HG03442 (cell line): ENCODE measurements around the gene MYT1.

Experiments used
- ATAC-seq: cut with Tn5 transposase; IDR thresholded peaks from one replicate; pipeline ENCODE4 v1.9.1; 2021; ENCODE audit warnings: mild to moderate bottlenecking, moderate library complexity; ENCODE audit not compliant: unreplicated experiment

Gene MYT1

DNA sequence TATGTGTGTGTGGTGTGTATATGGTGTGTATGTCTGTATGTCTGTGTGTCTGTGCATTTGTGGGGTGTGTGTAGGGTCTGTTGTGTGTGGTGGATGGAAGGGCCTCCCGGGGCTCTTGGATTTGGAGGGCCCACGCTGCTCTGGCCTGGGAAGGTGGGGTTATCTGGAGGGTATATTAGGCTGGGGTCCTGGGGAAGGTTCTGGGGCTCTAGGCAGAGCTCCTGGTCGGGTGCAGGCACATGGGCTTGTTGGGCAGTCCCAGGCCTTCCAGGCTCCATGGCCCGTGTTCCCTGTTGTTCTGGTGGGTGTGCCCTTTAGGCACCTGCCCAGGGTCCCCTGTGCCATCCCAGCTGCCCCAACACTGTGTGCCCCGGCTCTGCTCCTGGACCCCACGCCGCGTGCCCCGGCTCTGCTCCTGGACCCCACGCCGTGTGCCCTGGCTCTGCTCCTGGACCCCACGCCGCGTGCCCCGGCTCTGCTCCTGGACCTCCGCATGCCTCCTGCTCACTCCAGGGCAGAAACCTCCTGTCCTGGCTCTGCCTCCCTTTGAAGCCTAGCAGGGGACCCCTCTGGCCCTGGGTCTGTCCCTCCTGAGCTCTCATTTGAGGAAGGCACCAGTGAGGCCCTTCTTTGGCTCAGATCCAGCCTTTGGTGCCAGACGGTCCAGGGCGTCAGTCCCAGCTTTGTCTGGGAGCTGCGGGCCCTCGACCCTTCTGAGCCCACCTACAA, 10.2 kb upstream of the MYT1 start:
- ATAC-seq: no peak

- no peak for ATAC-seq
Measured at GRCh38 chr20:64154590-64155257, 9.5 kb upstream of the MYT1 start.

- ATAC-seq: no peak
Measured at GRCh38 chr20:64155258-64156135, 8.8 kb upstream of the MYT1 start.

GRCh38 chr20:64156136-64156885, 7.9 kb upstream of the MYT1 start:
- ATAC-seq: no peak

GRCh38 chr20:64156886-64157875, 7.1 kb upstream of the MYT1 start:
- ATAC-seq: no peak

GRCh38 chr20:64157878-64158277, 6.4 kb upstream of the MYT1 start:
- no peak for ATAC-seq

GRCh38 chr20:64158346-64159285, 5.6 kb upstream of the MYT1 start:
- no peak for ATAC-seq

- no peak for ATAC-seq
Measured at GRCh38 chr20:64159286-64159680, 5.0 kb upstream of the MYT1 start.

DNA sequence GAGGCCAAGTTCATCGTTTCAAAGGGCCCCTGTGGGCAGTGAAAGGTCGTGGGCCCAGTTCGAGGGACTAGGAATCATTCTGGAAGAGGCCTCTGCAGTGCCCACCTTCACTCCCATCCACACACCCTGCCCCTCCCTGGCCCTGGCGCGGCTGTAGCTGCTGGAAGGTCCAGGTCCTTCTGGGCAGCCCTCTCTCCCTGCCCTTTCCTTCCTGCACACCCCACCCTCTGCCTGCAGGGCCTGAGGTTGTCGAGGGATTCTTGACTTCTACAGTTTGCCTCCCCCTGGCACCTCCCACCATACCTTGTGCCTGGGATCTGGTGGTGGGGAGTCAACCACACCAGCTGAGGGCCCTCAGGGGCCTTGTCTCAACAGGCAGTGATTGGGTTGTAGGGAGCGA, 4.5 kb upstream of the MYT1 start:
- ATAC-seq: no peak

GRCh38 chr20:64160118-64160517, 4.1 kb upstream of the MYT1 start:
- no peak for ATAC-seq

DNA sequence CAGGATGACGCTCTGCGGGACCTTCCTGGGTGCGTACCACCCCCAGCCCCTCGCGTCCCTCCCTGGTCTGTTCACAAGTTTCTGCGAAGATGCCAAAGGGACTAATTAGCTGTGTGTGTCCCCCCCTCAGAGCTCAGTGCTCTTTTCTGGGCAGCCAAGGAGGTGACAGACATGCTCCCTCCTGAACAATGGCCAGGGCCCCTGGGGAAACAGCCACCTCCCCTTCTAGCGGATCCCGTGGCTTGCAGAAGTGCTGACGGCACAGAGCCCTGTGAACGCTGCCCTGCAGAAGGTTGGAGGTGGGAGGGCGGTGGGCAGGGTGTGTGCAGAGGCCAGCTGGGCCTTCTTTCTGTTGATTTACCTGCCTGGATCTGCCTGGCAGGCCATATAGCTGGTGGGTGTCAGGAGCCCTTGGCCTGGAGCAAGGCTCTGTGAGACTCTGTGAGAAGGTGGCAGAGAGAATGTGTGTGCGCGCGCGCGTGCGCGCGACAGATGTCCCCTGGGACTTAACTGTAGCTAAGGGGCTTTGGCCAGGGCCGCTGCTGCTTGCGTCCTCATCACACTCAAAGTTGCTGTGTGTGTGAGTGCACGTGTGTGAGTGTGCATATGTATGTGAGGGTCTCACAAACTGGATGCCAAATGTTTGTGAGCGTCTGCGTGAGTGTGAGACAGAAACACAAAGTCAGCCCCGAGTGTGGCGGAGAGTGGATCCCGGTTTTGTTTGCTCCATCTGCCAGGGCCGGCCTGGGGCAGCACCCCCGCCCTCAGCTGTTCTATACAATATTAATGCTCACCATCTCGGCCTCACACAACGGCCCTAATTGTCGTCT, 3.5 kb upstream of the MYT1 start:
- no peak for ATAC-seq

GRCh38 chr20:64161356-64162238, 2.7 kb upstream of the MYT1 start:
- no peak for ATAC-seq

- ATAC-seq: no peak
Measured at GRCh38 chr20:64162239-64162910, 1.9 kb upstream of the MYT1 start.

GRCh38 chr20:64163776-64164122, 503 bp upstream of the MYT1 start:
- no peak for ATAC-seq

GRCh38 chr20:64165866-64166600, 1.8 kb downstream of the MYT1 start:
- ATAC-seq: no peak
